Urinary bladder (tissue), 4 donors: ENCODE measurements around the gene VSTM1. TPM values are rescaled to one million over a fixed set of nuclear protein-coding genes. Genes with fewer than 3 reads are reported as not detected.
"Not testable (repeated sequence)": the region's sequence is repeated elsewhere in the genome, so short reads cannot be mapped to it uniquely, and the experiment has no call there.

Source experiments
- DNase-seq: peaks from one replicate; pipeline ENCODE4 v3.0.0-alpha.2; 2015; ENCODE audit errors: extremely low spot score
- H3K27ac ChIP-seq: one replicate; pipeline ENCODE4 v1.5.1; 2013; ENCODE audit warnings: low read depth, mild to moderate bottlenecking, moderate library complexity
- H3K36me3 ChIP-seq: one replicate; pipeline ENCODE4 v1.6.1; 2013; ENCODE audit warnings: mild to moderate bottlenecking, moderate library complexity; ENCODE audit not compliant: insufficient read depth
- H3K4me1 ChIP-seq: one replicate; pipeline ENCODE4 v1.6.1; 2013; ENCODE audit warnings: mild to moderate bottlenecking, moderate library complexity; ENCODE audit not compliant: insufficient read depth
- H3K4me3 ChIP-seq: one replicate; pipeline ENCODE4 v1.5.1; 2013; ENCODE audit warnings: low read depth, low read length
- WGBS: extraction: QIAGEN DNeasy Blood & Tissue Kit; methylation state at CpG from one replicate; pipeline ENCODE4 v1.1.7; 2013; 5-methylcytosine and 5-hydroxymethylcytosine counted together
- polyA plus RNA-seq: library from polyadenylated mRNA; stranded (reverse); fragments of 200-250 nt; gene quantifications from one replicate; pipeline ENCODE4 v1.2.3, GENCODE V29; 2013
- total RNA-seq: library from RNA; depleted of rRNA; stranded (reverse); fragments of >200 nt; gene quantifications from one replicate; pipeline ENCODE4 v1.2.3, GENCODE V29; 2014
- donor health status: healthy with polysubstance abuse.
- donor health status: healthy.

The VSTM1 gene
- total and polyA plus RNA-seq, 2 donors = not detected

DNA sequence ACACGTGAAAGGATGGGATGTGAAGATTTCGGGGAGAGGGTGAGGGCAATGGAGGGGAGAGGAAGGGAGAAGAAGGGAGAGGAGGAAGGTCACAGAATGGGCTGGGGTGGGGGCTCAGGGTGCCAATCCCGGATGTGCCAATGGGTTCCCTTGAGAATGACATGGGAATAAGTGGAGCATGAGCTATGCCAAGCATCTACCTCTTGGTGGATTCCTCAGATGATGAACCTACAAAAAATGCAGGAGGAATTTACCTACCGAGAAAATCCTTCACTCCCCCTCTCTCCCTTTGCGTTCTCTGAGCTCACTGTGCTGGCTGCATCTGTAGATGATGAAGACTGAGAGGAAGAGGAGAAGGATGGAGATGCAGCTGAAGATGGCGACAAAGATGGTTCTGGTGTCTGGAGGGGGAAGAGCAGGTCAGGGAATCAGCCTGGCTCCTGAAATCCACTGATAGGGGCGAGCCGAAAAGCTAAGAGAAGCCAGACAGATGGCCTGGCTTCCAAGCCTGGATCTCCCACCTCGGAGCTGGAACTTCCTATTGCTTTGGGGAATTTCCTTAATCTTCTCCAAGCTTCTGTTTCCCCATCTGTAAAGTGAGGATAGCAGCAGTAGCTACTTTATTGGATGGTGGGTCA lies 21.6 kb downstream of the VSTM1 start:
- 66% methylated on average over 9 of the region's 9 CpGs for WGBS
- DNase-seq = no peak
- no peaks in the 10 kb centered on the region for H3K36me3 ChIP-seq
- no peak overlapping the region for H3K27ac ChIP-seq
- no peaks in the 10 kb centered on the region for H3K4me1 ChIP-seq
- H3K4me3 ChIP-seq = no peak overlapping the region

DNA sequence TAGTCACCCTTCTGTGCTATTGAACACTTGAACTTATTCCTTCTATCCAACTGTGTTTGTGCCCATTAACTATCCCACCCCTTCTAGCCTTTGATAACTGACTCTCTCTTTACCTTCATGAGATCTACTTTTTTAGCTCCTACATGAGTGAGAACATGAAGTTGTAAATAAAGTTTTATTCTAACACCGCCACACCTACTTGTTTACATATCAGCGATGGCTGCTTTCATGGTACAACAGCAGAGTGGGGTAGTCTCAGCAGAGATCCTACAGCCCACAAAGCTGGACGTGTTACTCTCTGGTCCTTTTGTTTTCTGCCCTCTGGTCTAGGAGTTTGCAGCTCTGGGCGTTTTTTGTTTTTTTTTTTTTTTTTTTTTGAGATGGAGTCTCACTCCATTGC lies 23.7 kb downstream of the VSTM1 start:
- no peaks in the 10 kb centered on the region for H3K36me3 ChIP-seq
- H3K4me1 ChIP-seq = no peaks in the 10 kb centered on the region
- no peak overlapping the region for H3K27ac ChIP-seq
- 83% methylated on average over 4 of the region's 4 CpGs for WGBS
- no peak for DNase-seq
- no peak overlapping the region for H3K4me3 ChIP-seq

DNA sequence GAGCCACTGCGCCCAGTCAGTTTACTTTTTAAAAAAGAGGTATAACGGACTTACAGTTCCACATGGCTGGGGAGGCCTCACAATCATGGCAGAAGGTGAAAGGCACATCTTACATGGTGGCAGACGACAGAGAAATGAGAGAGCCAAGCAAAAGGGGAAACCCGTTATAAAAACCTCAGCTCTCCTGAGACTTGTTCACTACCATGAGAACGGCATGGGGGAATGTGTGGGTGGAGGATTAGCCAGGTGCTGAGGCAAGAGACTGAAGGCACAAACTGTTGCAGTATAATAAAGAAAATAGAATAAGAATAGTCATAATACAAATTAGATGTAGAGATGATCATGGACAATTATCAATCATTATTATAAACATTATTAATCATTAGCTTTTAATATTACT lies 27.2 kb downstream of the VSTM1 start:
- H3K27ac ChIP-seq, DNase-seq, H3K36me3 ChIP-seq, H3K4me1 ChIP-seq, H3K4me3 ChIP-seq: not testable (repeated sequence)
- WGBS = 81% methylated on average over 5 of the region's 5 CpGs

DNA sequence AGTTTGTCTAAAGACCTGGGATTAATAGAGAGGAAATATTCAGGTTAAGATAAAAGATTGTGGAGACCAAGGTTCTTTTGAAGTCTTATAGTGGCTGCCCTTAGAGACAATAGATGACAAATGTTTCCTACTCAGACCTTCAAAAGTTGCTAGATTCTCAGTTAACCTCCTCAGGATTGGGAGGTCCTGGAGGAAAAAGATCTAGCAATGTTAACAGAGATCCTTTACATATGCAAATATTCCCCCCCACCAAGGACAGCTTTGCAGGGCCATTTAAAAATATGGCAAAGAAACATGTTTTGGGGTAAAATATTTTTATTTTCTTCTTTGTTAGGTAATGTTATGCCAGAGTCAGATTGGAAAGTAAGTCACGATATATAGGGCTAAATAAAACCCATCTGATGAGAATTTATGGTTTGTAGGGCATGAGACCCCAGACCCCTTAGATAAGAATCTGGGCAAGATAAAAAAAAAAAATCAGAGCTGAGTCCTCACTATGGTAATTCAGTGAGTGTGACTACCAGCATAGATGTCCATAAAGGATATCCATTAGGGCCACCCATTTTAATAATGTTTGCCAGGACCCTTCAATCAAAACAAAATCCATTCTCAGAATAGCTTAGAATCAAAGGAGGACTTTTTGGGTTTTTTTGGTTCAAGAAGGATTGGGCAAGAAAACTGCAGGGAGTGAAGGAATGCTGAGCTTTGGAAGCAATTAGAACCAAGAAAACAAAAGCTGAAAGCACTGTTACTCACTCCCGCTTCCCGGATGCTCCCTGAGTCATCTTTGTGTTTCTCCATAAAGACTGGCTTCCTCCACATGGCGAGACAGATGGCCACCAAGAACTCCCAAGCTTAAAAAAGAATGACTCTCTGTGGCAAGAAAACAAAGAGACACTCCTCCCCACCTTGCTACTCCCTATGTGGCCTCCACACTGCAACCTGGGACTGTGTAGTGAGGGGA lies 28.2 kb downstream of the VSTM1 start:
- no peak overlapping the region for H3K27ac ChIP-seq
- no peaks in the 10 kb centered on the region for H3K4me1 ChIP-seq
- no peak overlapping the region for H3K4me3 ChIP-seq
- no peaks in the 10 kb centered on the region for H3K36me3 ChIP-seq
- no peak for DNase-seq
- WGBS = 44% methylated on average over 4 of the region's 4 CpGs

DNA sequence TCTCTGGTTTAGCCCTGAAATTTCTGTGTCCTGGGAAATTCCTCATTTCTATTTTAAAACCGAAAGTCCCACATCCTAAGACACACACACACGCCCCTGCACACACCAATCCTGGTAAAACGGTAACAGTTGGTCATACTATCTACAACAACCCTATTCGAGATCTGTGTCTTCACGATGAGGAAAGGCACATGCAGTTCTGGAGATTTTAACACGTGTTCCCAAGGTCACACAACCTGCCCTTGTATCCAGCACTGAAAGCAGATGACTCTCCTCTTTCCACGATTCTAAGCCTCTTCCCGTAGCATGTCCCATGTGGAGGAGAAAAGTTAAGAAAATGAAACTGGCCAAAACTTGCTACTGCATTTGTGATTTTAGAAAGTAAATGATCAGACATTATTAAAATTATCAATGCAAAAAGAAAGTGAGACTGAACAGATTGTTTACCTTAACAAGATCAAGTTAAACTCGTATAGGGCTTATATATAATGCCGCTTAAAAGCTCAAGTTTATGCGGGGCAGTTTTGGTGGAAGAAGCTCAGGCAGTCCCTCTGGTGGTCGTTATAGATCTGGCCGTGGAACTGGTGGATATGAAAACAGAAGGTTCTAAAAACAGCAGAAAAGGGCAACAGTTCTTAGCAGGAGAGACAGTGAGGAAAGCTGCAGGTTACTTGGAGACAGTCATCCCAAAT lies 32.7 kb downstream of the VSTM1 start:
- Histone ChIP-seq H3K27ac (no peak overlapping the region), H3K4me1 (no peaks in the 10 kb centered on the region), H3K36me3 (no peaks in the 10 kb centered on the region), H3K4me3 (no peak overlapping the region)
- 39% methylated on average over 13 of the region's 13 CpGs for WGBS
- no peak for DNase-seq

DNA sequence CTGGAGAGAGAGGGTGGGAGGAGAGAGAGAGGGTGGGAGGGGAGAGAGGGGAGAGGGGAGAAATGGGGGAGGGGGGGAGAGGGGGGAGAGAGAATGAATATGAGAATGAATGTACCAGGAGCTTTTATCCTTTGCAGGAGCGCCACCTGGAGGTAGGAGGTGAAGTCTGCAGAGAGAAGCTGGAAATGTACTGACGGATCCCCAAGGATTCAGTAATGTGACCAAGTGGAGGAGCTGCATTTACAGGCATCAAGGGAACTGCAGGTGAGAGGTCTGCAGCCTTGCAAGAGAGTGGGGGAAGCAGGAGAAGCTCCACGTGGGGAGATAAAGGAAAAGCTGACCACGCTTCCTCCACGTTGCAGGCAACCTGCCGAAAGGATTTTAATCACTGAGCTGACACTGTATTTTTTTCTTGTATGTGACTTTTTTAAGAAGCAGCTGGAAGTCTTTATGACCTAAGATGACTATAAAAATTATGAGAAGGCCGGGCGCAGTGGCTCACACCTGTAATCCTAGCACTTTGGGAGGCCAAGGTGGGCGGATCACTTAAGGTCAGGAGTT lies 33.7 kb downstream of the VSTM1 start:
- DNase-seq = no peak
- Histone ChIP-seq H3K27ac (no peak overlapping the region), H3K36me3 (no peaks in the 10 kb centered on the region), H3K4me3 (no peak overlapping the region), H3K4me1 (no peaks in the 10 kb centered on the region)
- 27% methylated on average over 9 of the region's 9 CpGs for WGBS

DNA sequence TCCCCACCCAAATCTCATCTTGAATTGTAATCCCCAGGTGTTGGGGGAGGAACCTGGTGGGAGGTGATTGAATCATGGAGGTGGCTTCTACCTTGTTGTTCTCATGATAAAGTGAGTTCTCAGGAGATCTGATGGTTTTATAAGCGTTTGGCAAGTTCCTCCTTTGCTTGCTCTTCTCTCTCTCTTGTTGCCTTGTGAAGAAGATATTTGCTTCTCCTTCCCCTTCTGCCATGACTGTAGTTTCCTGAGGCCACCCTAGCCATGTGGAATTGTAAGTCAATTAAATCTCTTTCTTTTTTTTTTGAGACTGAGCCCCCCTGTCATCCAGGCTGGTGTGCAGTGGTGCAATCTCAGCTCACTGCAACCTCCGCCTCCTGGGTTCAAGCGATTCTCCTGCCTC lies 34.4 kb downstream of the VSTM1 start:
- no peak overlapping the region for H3K27ac ChIP-seq
- DNase-seq = no peak
- no peaks in the 10 kb centered on the region for H3K36me3 ChIP-seq
- H3K4me3 ChIP-seq = no peak overlapping the region
- H3K4me1 ChIP-seq = no peaks in the 10 kb centered on the region
- WGBS = 77% methylated on average over 3 of the region's 3 CpGs

DNA sequence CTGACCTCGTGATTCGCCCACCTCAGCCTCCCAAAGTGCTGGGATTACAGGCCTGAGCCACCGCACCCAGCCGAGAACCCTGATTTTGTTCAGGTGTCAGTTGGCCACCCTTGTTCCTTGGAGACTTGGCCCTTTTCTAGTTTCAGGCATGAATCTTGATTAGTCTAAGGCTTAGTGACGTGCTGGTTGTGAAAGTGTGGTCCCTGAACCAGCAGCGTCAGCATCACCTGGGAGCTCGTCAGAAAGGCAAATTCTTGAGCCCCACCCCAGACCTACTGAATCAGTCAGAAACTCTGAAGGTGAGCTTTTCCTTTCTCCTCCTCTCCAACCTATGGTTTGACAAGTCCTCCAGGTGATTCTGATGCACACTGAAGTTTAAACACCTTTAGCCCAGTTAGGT lies 37.0 kb downstream of the VSTM1 start:
- WGBS = 69% methylated on average over 7 of the region's 7 CpGs
- H3K4me1 ChIP-seq = peaks cover 1% of the 10 kb centered on the region

DNA sequence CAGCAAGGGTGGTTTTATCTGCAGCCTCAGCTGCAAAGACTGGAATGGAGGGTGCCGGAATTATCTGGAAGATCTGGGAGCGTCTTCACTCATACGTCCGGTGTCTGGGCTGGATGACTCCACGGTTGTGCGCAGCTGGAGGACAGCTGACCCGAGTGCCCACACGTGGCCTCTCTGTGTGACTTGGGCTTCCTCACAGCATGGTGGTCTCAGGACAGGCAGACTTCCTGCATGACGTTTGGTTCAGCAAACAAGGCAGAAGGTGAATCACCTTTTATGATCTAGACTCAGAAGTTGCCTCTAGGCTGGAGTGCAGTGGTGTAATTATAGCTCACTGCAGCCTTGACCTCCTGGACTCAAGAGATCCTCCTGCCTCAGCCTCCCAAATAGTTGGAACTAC lies 39.0 kb downstream of the VSTM1 start:
- WGBS = 76% methylated on average over 9 of the region's 9 CpGs

More for the DNA sequence above, 37.0 kb downstream of the VSTM1 start:
- no peaks in the 10 kb centered on the region for H3K36me3 ChIP-seq
- H3K27ac ChIP-seq = no peak overlapping the region
- no peak overlapping the region for H3K4me3 ChIP-seq
- no peak for DNase-seq

DNA sequence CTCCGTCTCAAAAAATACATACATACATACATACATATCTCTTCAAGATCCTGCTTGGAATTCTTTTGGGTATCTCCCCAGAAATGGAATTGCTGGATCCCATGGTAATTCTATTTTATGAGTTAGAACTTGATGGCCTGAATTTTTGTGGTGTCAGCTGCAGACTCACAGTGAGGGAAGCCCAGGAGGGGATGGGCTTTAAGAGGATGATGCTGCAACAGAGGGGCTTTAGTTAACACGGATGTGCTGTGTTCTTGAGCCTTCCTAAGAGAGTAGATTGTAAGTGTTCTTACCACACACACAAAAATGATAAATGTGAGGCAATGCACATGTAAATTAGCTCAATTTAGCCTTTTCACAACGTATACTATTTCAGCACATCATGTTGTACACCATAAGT lies 40.5 kb downstream of the VSTM1 start:
- Histone ChIP-seq H3K27ac (no peak overlapping the region), H3K4me3 (no peak overlapping the region), H3K36me3 (no peaks in the 10 kb centered on the region), H3K4me1 (peaks cover 1% of the 10 kb centered on the region)
- 35% methylated on average over 3 of the region's 3 CpGs for WGBS
- no peak for DNase-seq

More for the DNA sequence above, 39.0 kb downstream of the VSTM1 start:
- Histone ChIP-seq H3K27ac (no peak overlapping the region), H3K4me3 (no peak overlapping the region), H3K4me1 (peaks cover 1% of the 10 kb centered on the region), H3K36me3 (no peaks in the 10 kb centered on the region)
- DNase-seq = no peak

DNA sequence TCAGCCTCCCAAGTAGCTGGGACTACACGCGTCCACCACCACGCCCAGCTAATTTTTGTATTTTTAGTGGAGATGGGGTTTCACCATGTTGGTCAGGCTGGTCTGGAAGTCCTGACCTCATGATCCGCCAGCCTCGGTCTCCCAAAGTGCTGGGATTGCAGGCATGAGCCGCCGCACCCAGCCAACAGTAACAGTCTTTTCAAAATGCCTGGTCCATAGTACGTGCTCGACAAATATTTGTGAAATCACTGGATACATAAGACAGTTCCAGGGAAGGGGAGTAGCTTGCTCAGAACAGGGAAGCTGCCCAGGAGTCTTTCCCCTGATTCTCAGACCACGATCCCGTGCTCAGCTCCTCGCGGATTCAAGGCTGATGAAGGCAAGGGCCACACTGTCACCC lies 41.8 kb downstream of the VSTM1 start:
- WGBS = 93% methylated on average over 13 of the region's 13 CpGs
- DNase-seq = no peak
- Histone ChIP-seq H3K4me1 (peaks cover 1% of the 10 kb centered on the region), H3K36me3 (no peaks in the 10 kb centered on the region), H3K4me3 (no peak overlapping the region), H3K27ac (no peak overlapping the region)

DNA sequence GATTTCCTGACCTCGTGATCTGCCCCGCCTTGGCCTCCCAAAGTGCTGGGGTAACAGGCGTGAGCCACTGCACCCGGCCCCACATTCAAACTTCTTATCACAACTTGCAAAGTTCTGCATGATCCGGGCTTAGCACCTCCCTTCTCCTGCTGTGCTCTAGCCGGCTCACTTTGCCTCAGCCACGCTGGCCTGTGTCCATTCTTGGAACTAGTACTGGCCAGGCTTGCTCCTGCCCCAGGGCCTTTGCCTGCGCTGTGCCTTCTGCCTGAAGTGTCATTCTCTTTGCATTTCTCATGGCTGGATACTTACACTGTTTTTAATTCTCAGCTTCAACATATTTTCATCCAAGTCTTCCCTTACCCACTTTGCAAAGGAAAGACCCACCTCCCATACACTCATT lies 42.3 kb downstream of the VSTM1 start:
- Histone ChIP-seq H3K4me1 (peaks cover 1% of the 10 kb centered on the region), H3K27ac (no peak overlapping the region), H3K36me3 (no peaks in the 10 kb centered on the region), H3K4me3 (no peak overlapping the region)
- DNase-seq = no peak
- 86% methylated on average over 8 of the region's 8 CpGs for WGBS

DNA sequence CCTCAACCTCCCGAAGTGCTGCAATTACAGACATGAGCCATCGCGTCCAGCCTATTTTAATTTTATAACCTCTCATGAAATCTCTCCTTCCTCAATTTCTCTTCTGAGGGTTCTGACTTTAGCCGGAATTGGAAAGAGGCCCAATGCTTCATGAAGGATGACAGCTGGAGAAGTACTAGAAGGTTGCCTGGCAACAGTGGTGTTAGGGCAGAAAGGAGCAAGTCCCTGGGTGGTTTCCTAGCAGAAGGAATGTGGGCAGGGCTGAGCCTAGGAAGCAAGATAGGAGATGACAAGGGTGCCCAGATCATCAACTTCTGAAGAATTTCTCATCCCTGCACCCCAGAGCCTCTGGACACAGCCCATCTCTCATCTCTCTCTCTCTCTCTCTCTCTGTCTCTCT lies 46.4 kb downstream of the VSTM1 start:
- no peak for DNase-seq
- Histone ChIP-seq H3K4me1 (no peaks in the 10 kb centered on the region), H3K36me3 (no peaks in the 10 kb centered on the region), H3K4me3 (no peak overlapping the region), H3K27ac (no peak overlapping the region)
- 79% methylated on average over 4 of the region's 4 CpGs for WGBS
